Testis (tissue), 2 donors: ENCODE data around the gene ZNF620.

Experiments used
- CTCF ChIP-seq, 3 experiments: fragments of 450-650 bp in 2 of 3; fragments of 200-600 bp in 1 of 3; sonication (generic) in 1 of 3; IDR thresholded peaks; one replicate each; pipeline ENCODE4 v1.5.1; 2016 to 2019; ENCODE audit warnings: antibody characterized with exemption in 3 of 3, mild to moderate bottlenecking in 2 of 3, moderate library complexity in 1 of 3
- POLR2A ChIP-seq: fragments of 450-650 bp; IDR thresholded peaks from one replicate; pipeline ENCODE4 v1.6.1; 2017; ENCODE audit warnings: antibody characterized with exemption, mild to moderate bottlenecking, moderate library complexity

- TF ChIP-seq CTCF (IDR thresholded peaks at IDR 0.05) (no peak), POLR2A (no peak)
These were observed 11.1 kb upstream of the ZNF620 start for GRCh38 chr3:40494698-40495097.
